ENCODE data around the gene APBB2.

The APBB2 gene

DNA sequence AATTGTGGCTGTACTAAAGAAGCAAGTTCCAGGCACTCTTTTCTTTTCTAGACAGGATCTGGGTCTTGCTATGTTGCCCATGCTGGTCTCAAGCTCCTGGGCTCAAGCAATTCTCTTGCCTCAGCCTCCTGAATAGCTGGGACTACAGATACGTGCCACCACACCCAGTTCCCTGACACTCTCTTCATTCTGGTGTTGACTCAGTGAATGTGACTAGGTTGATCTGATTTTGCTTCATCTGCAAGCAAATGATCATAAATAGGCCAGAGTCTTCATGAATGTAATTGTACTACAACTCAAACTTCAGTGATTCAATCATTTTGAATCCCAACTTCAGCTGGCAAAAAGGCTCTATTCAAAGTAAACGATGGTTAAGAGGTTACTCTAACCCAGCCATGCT, 78.5 kb downstream of the APBB2 start:
- DNase-seq (ENCODE audit: low read depth): no peak

DNA sequence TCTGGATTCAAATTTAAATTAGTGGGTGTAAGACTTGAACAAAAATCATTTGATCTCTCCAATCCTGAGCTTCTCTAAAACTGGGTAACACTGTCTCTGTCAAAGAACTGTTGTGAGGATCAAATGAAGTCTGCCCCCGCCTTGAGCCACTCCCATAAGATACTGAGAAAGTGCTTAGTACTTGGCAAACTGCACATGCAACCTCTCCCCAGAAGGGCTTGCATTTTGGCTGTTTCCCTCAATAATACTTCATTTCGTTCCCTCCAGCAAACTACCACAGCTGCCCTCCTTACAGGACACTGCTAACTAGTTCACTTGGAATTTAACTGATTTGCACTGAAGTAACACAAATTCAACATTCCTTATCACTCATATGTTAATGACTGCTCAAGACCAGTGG, 79.8 kb downstream of the APBB2 start:
- no peak for DNase-seq (ENCODE audit: low read depth)

GRCh38 chr4:41133454-41134018, 80.8 kb downstream of the APBB2 start:
- no peak for DNase-seq (ENCODE audit: low read depth)

GRCh38 chr4:41132055-41132683, 82.2 kb downstream of the APBB2 start:
- no peak for DNase-seq (ENCODE audit: low read depth)

DNA sequence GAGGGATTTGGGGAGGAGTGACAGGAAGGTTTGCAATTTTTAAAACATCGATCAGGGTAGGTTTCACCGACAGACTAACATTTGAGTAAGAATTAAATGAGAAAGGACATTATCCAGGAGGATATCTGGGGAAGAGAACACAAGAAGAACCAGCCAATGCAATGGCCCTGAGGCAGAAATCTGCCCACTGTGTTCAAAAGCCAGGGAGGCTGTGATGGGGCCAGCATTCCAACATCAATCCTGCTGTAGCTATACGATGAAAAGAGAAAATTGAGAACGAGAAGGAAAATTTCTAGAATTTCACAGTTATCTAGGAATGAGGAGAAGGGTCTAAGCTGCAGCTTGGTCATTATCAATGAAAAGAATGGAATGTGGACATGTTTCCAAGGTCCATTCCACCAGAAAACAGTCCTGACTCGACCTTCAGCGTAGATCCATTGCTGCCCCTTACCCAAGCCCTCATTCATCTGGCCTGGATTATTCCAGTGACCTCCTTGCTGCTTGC, 84.4 kb downstream of the APBB2 start:
- no peak for DNase-seq (ENCODE audit: low read depth)

- no peak for DNase-seq (ENCODE audit: low read depth)
Observed at GRCh38 chr4:41129128-41129754, 85.1 kb downstream of the APBB2 start.

DNA sequence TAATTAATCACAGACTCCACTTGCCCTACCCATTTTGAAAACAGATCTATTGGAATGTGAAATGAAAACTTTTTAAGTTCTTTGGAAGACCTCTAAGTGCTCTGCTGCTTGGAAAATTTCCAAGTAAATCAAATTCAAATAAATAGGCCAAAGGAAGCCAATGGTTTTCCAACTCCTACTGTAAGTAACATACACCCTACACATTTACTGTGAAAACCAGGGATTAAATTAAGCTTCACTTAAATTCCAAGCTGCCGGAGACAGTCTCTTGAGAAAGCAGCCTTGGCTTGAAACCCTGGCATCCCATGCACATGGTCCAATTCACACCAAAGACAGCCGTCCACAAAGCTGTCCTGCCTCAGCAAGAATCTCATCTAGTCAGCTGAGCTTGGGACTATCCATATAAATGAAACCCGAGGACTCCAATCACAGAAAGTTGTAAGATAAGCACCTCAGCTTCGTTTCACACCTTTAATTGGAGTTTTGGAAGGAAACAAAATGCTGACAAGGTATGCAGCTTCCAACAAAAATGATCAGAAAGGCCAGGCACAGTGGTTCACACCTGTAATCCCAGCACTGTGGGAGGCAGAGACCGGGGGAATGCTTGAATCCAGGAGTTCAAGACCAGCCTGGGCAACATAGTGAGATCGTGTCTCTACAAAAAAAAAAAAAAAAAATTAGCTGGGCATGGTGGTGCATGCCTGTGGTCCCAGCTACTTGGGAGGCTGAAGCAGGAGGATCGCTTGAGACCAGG, 88.6 kb downstream of the APBB2 start:
- DNase-seq (ENCODE audit: low read depth): no peak

- no peak for DNase-seq (ENCODE audit: low read depth)
Observed at GRCh38 chr4:41124916-41125548, 89.3 kb downstream of the APBB2 start.

GRCh38 chr4:41122775-41123174, 91.6 kb downstream of the APBB2 start:
- no peak for DNase-seq (ENCODE audit: low read depth)

GRCh38 chr4:41122309-41122708, 92.0 kb downstream of the APBB2 start:
- DNase-seq (ENCODE audit: low read depth): no peak

GRCh38 chr4:41121906-41122305, 92.4 kb downstream of the APBB2 start:
- DNase-seq (ENCODE audit: low read depth): no peak

- DNase-seq (ENCODE audit: low read depth): no peak
Observed at GRCh38 chr4:41120297-41121217, 93.8 kb downstream of the APBB2 start.

- no peak for DNase-seq (ENCODE audit: low read depth)
Observed at GRCh38 chr4:41119867-41120295, 94.5 kb downstream of the APBB2 start.

DNA sequence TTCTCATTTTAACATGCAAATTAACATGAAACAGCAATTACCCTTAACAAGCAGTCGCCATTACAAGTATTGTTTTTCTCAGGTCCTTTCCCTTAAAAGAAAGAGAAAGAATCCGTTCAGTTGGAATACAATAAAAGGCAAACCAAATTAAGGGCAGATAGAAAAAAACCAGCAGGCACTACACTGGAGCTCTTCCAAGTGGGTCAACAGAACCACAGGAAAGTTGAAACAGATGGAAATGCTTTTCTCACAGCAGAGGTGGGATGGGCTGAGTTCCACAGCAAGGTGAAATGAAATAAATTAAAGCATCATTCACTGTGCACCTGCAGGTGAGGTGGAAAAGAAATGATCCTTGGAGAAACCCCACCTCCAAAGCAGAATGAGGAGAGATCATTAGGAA, 102.6 kb downstream of the APBB2 start:
- no peak for DNase-seq (ENCODE audit: low read depth)

GRCh38 chr4:41110050-41110449, 104.3 kb downstream of the APBB2 start:
- DNase-seq (ENCODE audit: low read depth): no peak

GRCh38 chr4:41108481-41108880, 105.9 kb downstream of the APBB2 start:
- no peak for DNase-seq (ENCODE audit: low read depth)

DNA sequence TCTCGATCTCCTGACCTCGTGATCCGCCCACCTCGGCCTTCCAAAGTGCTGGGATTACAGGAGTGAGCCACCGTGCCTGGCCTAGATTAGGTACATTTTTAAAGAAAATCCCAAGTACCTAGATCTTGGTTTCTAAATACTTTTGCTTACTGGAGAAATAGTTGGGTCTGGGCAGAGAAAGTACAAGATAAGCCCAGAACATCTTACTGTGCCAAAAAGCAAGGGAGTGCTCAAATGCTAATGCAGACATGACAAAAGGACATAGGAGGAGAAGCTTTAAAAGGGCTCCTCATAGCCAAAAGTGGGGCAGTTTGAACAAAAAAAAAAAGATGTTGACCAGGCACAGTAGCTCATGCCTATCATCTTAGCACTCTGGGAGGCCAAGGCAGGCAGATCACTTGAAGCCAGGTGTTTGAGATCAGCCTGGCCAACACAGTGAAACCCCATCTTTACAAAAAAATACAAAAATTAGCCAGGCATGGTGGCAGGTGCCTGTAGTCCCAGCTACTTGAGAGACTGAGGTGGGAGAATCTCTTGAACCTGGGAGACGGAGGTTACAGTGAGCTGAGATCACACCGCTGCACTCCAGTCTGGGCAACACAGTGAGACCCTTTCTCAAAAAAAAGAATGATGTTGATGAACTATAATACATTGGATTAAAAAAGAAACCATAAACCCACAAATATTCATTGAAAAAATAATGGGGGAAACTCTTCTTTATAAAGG, 107.5 kb downstream of the APBB2 start:
- DNase-seq (ENCODE audit: low read depth): no peak

- DNase-seq (ENCODE audit: low read depth): no peak
Observed at GRCh38 chr4:41106081-41106480, 108.3 kb downstream of the APBB2 start.

DNA sequence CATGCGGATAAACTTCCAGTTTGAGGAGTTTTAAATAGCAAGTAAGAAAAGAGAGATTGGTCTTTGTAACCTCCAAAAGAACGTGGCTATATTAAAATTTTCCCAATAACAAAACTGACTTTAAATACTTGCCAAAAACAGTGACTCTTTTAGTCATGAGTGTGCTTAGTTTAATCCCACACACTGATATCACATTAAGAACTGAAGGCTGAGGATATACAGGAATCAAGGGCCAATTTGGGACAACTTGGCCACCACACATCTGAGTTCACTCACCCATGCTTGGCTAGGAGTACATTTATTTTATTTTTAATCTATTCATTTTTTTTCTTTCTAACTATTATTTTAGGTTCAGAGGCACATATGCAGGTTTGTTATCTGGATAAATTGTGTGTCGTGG, 110.2 kb downstream of the APBB2 start:
- no peak for DNase-seq (ENCODE audit: low read depth)

- DNase-seq (ENCODE audit: low read depth): no peak
Observed at GRCh38 chr4:41103657-41104056, 110.7 kb downstream of the APBB2 start.

Data from activated T-helper 1 cell treated with Interleukin-2 at 50 U/mL for 16 hours (primary cell).